ENCODE data around the gene ZSCAN30. TPM values are rescaled to one million over a fixed set of nuclear protein-coding genes. Genes with fewer than 3 reads are reported as not detected.

Gene ZSCAN30
- total RNA-seq, 1 donor from 2014 or later: 10.0 TPM

GRCh38 chr18:35311496-35311895 is 21.5 kb upstream of the ZSCAN30 start:
- TF ChIP-seq CTCF (IDR thresholded peaks at IDR 0.05; ENCODE audit: insufficient read depth, low read length, severe bottlenecking): no peak
- no peaks in the 10 kb centered on the region for H3K27me3 ChIP-seq (ENCODE audit: control insufficient read depth, insufficient read depth, low read length)
- H3K4me3 ChIP-seq (ENCODE audit: low read depth, low read length): no peak overlapping the region
- peak; percentile 50 for DNase-seq (ENCODE audit: low read depth)
- no peaks in the 10 kb centered on the region for H3K36me3 ChIP-seq (ENCODE audit: control insufficient read depth, insufficient read depth, low read length)
- no peak for FAIRE-seq

GRCh38 chr18:35306588-35307250 is 16.7 kb upstream of the ZSCAN30 start:
- no peak overlapping the region for H3K4me3 ChIP-seq (ENCODE audit: low read depth, low read length)
- H3K36me3 ChIP-seq (ENCODE audit: control insufficient read depth, insufficient read depth, low read length): peaks cover 1% of the 10 kb centered on the region
- no peaks in the 10 kb centered on the region for H3K27me3 ChIP-seq (ENCODE audit: control insufficient read depth, insufficient read depth, low read length)
- TF ChIP-seq CTCF (IDR thresholded peaks at IDR 0.05; ENCODE audit: insufficient read depth, low read length, severe bottlenecking): no peak
- FAIRE-seq (no peak), DNase-seq (ENCODE audit: low read depth) (no peak)

GRCh38 chr18:35303610-35304009 is 13.6 kb upstream of the ZSCAN30 start:
- DNase-seq (ENCODE audit: low read depth) (no peak), FAIRE-seq (no peak)
- H3K36me3 ChIP-seq (ENCODE audit: control insufficient read depth, insufficient read depth, low read length): peaks cover 3% of the 10 kb centered on the region
- H3K27me3 ChIP-seq (ENCODE audit: control insufficient read depth, insufficient read depth, low read length): no peaks in the 10 kb centered on the region
- no peak overlapping the region for H3K4me3 ChIP-seq (ENCODE audit: low read depth, low read length)
- TF ChIP-seq CTCF (IDR thresholded peaks at IDR 0.05; ENCODE audit: insufficient read depth, low read length, severe bottlenecking): no peak

- Histone ChIP-seq H3K4me3 (ENCODE audit: low read depth, low read length) (no peak overlapping the region), H3K36me3 (ENCODE audit: control insufficient read depth, insufficient read depth, low read length) (peaks cover 6% of the 10 kb centered on the region), H3K27me3 (ENCODE audit: control insufficient read depth, insufficient read depth, low read length) (no peaks in the 10 kb centered on the region)
- no peak for TF ChIP-seq CTCF (IDR thresholded peaks at IDR 0.05; ENCODE audit: insufficient read depth, low read length, severe bottlenecking)
- FAIRE-seq (no peak), DNase-seq (ENCODE audit: low read depth) (no peak)
These were observed 6.0 kb upstream of the ZSCAN30 start for GRCh38 chr18:35296060-35296459.

GRCh38 chr18:35291166-35291565 is 1.1 kb upstream of the ZSCAN30 start:
- no peak for DNase-seq (ENCODE audit: low read depth)
- peaks cover 5% of the 10 kb centered on the region for H3K36me3 ChIP-seq (ENCODE audit: control insufficient read depth, insufficient read depth, low read length)
- TF ChIP-seq CTCF (IDR thresholded peaks at IDR 0.05; ENCODE audit: insufficient read depth, low read length, severe bottlenecking): no peak
- no peaks in the 10 kb centered on the region for H3K27me3 ChIP-seq (ENCODE audit: control insufficient read depth, insufficient read depth, low read length)
- FAIRE-seq: no peak
- peak overlapping the region; percentile 67 for H3K4me3 ChIP-seq (ENCODE audit: low read depth, low read length)

GRCh38 chr18:35289727-35290093 is 319 bp downstream of the ZSCAN30 start:
- H3K27me3 ChIP-seq (ENCODE audit: control insufficient read depth, insufficient read depth, low read length): no peaks in the 10 kb centered on the region
- TF ChIP-seq CTCF (IDR thresholded peaks at IDR 0.05; ENCODE audit: insufficient read depth, low read length, severe bottlenecking): no peak
- H3K4me3 ChIP-seq (ENCODE audit: low read depth, low read length): peak overlapping the region; percentile 67
- no peak for FAIRE-seq
- DNase-seq (ENCODE audit: low read depth): no peak
- peaks cover 1% of the 10 kb centered on the region for H3K36me3 ChIP-seq (ENCODE audit: control insufficient read depth, insufficient read depth, low read length)
